Thyroid gland (tissue), 4 donors: Measurements from ENCODE around the gene DRAXIN. TPM values are rescaled to one million over a fixed set of nuclear protein-coding genes. Genes with fewer than 3 reads are reported as not detected.
A peak's percentile ranks its signal among the peaks of the same experiment; 100 is the strongest.

ENCODE experiments used
- DNase-seq, 2 donors: peaks; one replicate each; pipeline ENCODE4 v3.0.0-alpha.2; 2019
- H3K27ac ChIP-seq, 3 donors: fragments of 200-600 bp; sonication (generic); 1 replicate in 2 of 3; 2 replicates in 1 of 3; pipeline ENCODE4 v1.5.1; 2016 to 2019; ENCODE audit warnings: mild to moderate bottlenecking in 1 of 3, moderate library complexity in 1 of 3
- H3K27me3 ChIP-seq: fragments of 200-600 bp; sonication (generic); one replicate; pipeline ENCODE4 v1.5.1; 2019
- H3K36me3 ChIP-seq, 2 donors: fragments of 200-600 bp; sonication (generic); one replicate each; pipeline ENCODE4 v1.5.1; 2016 to 2019
- H3K4me1 ChIP-seq, 2 donors: fragments of 200-600 bp; sonication (generic); one replicate each; pipeline ENCODE4 v1.5.1; 2017 to 2019
- H3K4me3 ChIP-seq, 3 donors: fragments of 200-600 bp; sonication (generic); replicated peaks in 1 of 3; 1 replicate in 2 of 3; 2 replicates in 1 of 3; pipeline ENCODE4 v1.5.1; 2016; ENCODE audit warnings: mild to moderate bottlenecking in 1 of 3
- H3K9me3 ChIP-seq: fragments of 200-600 bp; sonication (generic); one replicate; pipeline ENCODE4 v1.5.1; 2017
- CTCF ChIP-seq, 6 experiments: fragments of 200-600 bp in 3 of 6; fragments of 450-650 bp in 3 of 6; sonication (generic) in 3 of 6; IDR thresholded peaks; one replicate each; pipeline ENCODE4 v1.5.1; 2016 to 2019; ENCODE audit warnings: antibody characterized with exemption in 6 of 6, mild to moderate bottlenecking in 2 of 6, inconsistent platforms in 1 of 6, moderate library complexity in 1 of 6
- POLR2A ChIP-seq, 2 donors: fragments of 450-650 bp; IDR thresholded peaks; one replicate each; pipeline ENCODE4 v1.6.1; 2017; ENCODE audit warnings: antibody characterized with exemption in 2 of 2, mild to moderate bottlenecking in 2 of 2, moderate library complexity in 1 of 2
- WGBS, 2 donors: methylation state at CpG; one replicate each; pipeline ENCODE4 v1.1.5; 2017; 5-methylcytosine and 5-hydroxymethylcytosine counted together
- intact Hi-C: fragments of 100-400 bp; cut with DNase I; formaldehyde crosslinking; loops from one replicate; pipeline ENCODE4 v1.15.1; 2023
- total RNA-seq, 4 donors: library from RNA; depleted of rRNA; stranded (reverse); fragments of >200 nt; gene quantifications; one replicate each; pipeline ENCODE4 v1.2.3, GENCODE V29; 2016

The DRAXIN gene
- total RNA-seq, 4 donors from 2014 or later = not detected

- peak overlapping the region in 1 of 3 donors; percentile 30 for H3K27ac ChIP-seq
- 85 to 92% methylated on average over 5 of the region's 5 CpGs for WGBS, 2 donors
- no peak for TF ChIP-seq CTCF (IDR thresholded peaks at IDR 0.05)
- TF ChIP-seq POLR2A (IDR thresholded peaks at IDR 0.05) = no peak
Observed at GRCh38 chr1:11741919-11742558, 50.5 kb downstream of the DRAXIN start.

GRCh38 chr1:11744287-11744686 is 52.8 kb downstream of the DRAXIN start:
- no peak overlapping the region for H3K27ac ChIP-seq
- TF ChIP-seq CTCF (IDR thresholded peaks at IDR 0.05) (no peak), POLR2A (IDR thresholded peaks at IDR 0.05) (no peak)

More at GRCh38 chr1:11741919-11742558, 50.5 kb downstream of the DRAXIN start:
- Histone ChIP-seq H3K27me3 (no peaks in the 10 kb centered on the region), H3K36me3 (peaks cover 0 to 11% of the 10 kb centered on the region in 2 donors), H3K4me1 (peaks cover 5 to 32% of the 10 kb centered on the region in 2 donors), H3K9me3 (no peaks in the 10 kb centered on the region), H3K4me3 (no peak overlapping the region)
- peak; percentile 43 to 72 for DNase-seq
- intact Hi-C loops = no loop called here

GRCh38 chr1:11746092-11746491 is 54.6 kb downstream of the DRAXIN start:
- H3K36me3 ChIP-seq = peaks cover 8 to 45% of the 10 kb centered on the region in 2 donors
- no peak for DNase-seq
- no peak overlapping the region for H3K4me3 ChIP-seq
- no peaks in the 10 kb centered on the region for H3K27me3 ChIP-seq
- 83 to 89% methylated on average over 6 of the region's 6 CpGs for WGBS, 2 donors
- intact Hi-C loops = no loop called here
- H3K27ac ChIP-seq = no peak overlapping the region
- no peaks in the 10 kb centered on the region for H3K9me3 ChIP-seq
- TF ChIP-seq POLR2A (IDR thresholded peaks at IDR 0.05) (no peak), CTCF (IDR thresholded peaks at IDR 0.05) (no peak)
- peaks cover 0 to 9% of the 10 kb centered on the region in 2 donors for H3K4me1 ChIP-seq

More at GRCh38 chr1:11744287-11744686, 52.8 kb downstream of the DRAXIN start:
- Histone ChIP-seq H3K9me3 (no peaks in the 10 kb centered on the region), H3K4me1 (peaks cover 0 to 16% of the 10 kb centered on the region in 2 donors), H3K4me3 (no peak overlapping the region), H3K27me3 (no peaks in the 10 kb centered on the region), H3K36me3 (peaks cover 0 to 30% of the 10 kb centered on the region in 2 donors)
- 77 to 78% methylated on average over 9 of the region's 9 CpGs for WGBS, 2 donors
- no peak for DNase-seq
- intact Hi-C loops = no loop called here

- no peak for DNase-seq
- Histone ChIP-seq H3K36me3 (peaks cover 8 to 45% of the 10 kb centered on the region in 2 donors), H3K27ac (no peak overlapping the region), H3K4me1 (peaks cover 0 to 9% of the 10 kb centered on the region in 2 donors), H3K9me3 (no peaks in the 10 kb centered on the region), H3K4me3 (no peak overlapping the region), H3K27me3 (no peaks in the 10 kb centered on the region)
- intact Hi-C loops = no loop called here
- 87 to 88% methylated on average over 18 to 20 of the region's 20 CpGs for WGBS, 2 donors
- TF ChIP-seq POLR2A (IDR thresholded peaks at IDR 0.05) (no peak), CTCF (IDR thresholded peaks at IDR 0.05) (no peak)
Observed at GRCh38 chr1:11746795-11747487, 55.4 kb downstream of the DRAXIN start.
